SK-N-MC (cell line): ENCODE results near the gene SH3RF1.

Experiments used
- EZH2 ChIP-seq: fragments of 200-600 bp; sonication (generic); IDR thresholded peaks from one replicate; pipeline ENCODE4 v1.6.1; 2017; ENCODE audit warnings: antibody characterized with exemption
- POLR2AphosphoS5 ChIP-seq: IDR thresholded peaks from 2 replicates; pipeline ENCODE4 v1.6.1; 2012; ENCODE audit warnings: mild to moderate bottlenecking, low read depth, low read length, borderline replicate concordance

- TF ChIP-seq EZH2 (no peak), POLR2AphosphoS5 (no peak)
Measured at GRCh38 chr4:169152899-169153298, 117.9 kb downstream of the SH3RF1 start.
